ENCODE measurements around the gene SDR9C7.
"Not testable (repeated sequence)": the region's sequence is repeated elsewhere in the genome, so short reads cannot be mapped to it uniquely, and the experiment has no call there.

Gene SDR9C7

GRCh38 chr12:56908136-56908535, 26.1 kb downstream of the SDR9C7 start:
- no peak overlapping the region for H3K27ac ChIP-seq (ENCODE audit: low read depth, low read length)
- H3K4me2 ChIP-seq (ENCODE audit: low read depth, low read length, poor library complexity, severe bottlenecking), result no peak overlapping the region
- no peaks in the 10 kb centered on the region for H3F3A ChIP-seq (ENCODE audit: insufficient read depth)
- no peak overlapping the region for H2AFZ ChIP-seq (ENCODE audit: low read depth, low read length, severe bottlenecking)
- H3K9me2 ChIP-seq (replicated peaks; ENCODE audit: insufficient read depth, low read length), result no peaks in the 10 kb centered on the region
- H3K79me2 ChIP-seq (ENCODE audit: insufficient read depth, low read length), result no peaks in the 10 kb centered on the region
- no peak for TF ChIP-seq EZH2phosphoT487 (conservative IDR thresholded peaks at IDR 0.05; ENCODE audit: low read length)
- TF ChIP-seq, protein P1, sequence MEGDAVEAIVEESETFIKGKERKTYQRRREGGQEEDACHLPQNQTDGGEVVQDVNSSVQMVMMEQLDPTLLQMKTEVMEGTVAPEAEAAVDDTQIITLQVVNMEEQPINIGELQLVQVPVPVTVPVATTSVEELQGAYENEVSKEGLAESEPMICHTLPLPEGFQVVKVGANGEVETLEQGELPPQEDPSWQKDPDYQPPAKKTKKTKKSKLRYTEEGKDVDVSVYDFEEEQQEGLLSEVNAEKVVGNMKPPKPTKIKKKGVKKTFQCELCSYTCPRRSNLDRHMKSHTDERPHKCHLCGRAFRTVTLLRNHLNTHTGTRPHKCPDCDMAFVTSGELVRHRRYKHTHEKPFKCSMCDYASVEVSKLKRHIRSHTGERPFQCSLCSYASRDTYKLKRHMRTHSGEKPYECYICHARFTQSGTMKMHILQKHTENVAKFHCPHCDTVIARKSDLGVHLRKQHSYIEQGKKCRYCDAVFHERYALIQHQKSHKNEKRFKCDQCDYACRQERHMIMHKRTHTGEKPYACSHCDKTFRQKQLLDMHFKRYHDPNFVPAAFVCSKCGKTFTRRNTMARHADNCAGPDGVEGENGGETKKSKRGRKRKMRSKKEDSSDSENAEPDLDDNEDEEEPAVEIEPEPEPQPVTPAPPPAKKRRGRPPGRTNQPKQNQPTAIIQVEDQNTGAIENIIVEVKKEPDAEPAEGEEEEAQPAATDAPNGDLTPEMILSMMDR (IDR thresholded peaks at IDR 0.05; ENCODE audit: insufficient read depth, low read length, poor library complexity, severe bottlenecking), result no peak
- H3K27me3 ChIP-seq (ENCODE audit: low read length), result no peaks in the 10 kb centered on the region
- H4K20me1 ChIP-seq (ENCODE audit: low read depth, low read length), result no peaks in the 10 kb centered on the region
- H3K9ac ChIP-seq (ENCODE audit: low read length), result no peak overlapping the region
- no peaks in the 10 kb centered on the region; the same call in 1 of the 2 replicates for H3K9me3 ChIP-seq (ENCODE audit: insufficient read depth, low read length)
- no peaks in the 10 kb centered on the region for H3K36me3 ChIP-seq (ENCODE audit: low read length)
- no peak overlapping the region for H3K4me3 ChIP-seq (ENCODE audit: insufficient read depth, low read length, poor library complexity, severe bottlenecking)

DNA sequence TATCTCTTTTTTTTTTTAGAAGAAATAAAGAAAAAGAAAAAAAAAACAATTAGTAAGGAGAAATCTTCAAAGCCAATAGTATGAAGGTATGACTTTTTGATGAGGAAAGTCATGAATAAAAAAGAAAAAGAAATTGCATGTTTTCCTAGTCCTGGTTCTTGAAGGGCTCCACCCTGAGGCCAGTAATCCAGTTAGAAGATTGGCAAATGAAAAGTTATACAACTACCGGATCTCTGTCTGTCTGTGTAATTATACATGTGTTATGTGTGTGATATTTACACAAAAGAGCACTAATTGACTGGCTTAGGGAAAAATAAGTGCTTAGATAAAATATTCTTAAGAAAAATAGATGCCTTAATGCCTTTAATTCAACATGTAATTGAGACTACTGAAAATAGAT, 28.4 kb downstream of the SDR9C7 start:
- TF ChIP-seq, protein P1 (IDR thresholded peaks at IDR 0.05; ENCODE audit: insufficient read depth, low read length, poor library complexity, severe bottlenecking), result no peak
- TF ChIP-seq EZH2phosphoT487 (conservative IDR thresholded peaks at IDR 0.05; ENCODE audit: low read length), result no peak
- H3K9me3 ChIP-seq (ENCODE audit: insufficient read depth, low read length), result peaks cover 15% of the 10 kb centered on the region; the same call in 1 of the 2 replicates

GRCh38 chr12:56903374-56903773, 30.8 kb downstream of the SDR9C7 start:
- TF ChIP-seq EZH2phosphoT487 (conservative IDR thresholded peaks at IDR 0.05; ENCODE audit: low read length), result no peak
- TF ChIP-seq, protein P1 (IDR thresholded peaks at IDR 0.05; ENCODE audit: insufficient read depth, low read length, poor library complexity, severe bottlenecking), result no peak
- Histone ChIP-seq H3K9me2 (replicated peaks; ENCODE audit: insufficient read depth, low read length) (no peaks in the 10 kb centered on the region), H3K79me2 (ENCODE audit: insufficient read depth, low read length) (no peaks in the 10 kb centered on the region), H3K4me2 (ENCODE audit: low read depth, low read length, poor library complexity, severe bottlenecking) (no peak overlapping the region), H3K27me3 (ENCODE audit: low read length) (no peaks in the 10 kb centered on the region), H3K4me3 (ENCODE audit: insufficient read depth, low read length, poor library complexity, severe bottlenecking) (no peak overlapping the region), H3K27ac (ENCODE audit: low read depth, low read length) (no peak overlapping the region), H3K9ac (ENCODE audit: low read length) (no peak overlapping the region), H3F3A (ENCODE audit: insufficient read depth) (no peaks in the 10 kb centered on the region), H3K36me3 (ENCODE audit: low read length) (no peaks in the 10 kb centered on the region), H3K9me3 (ENCODE audit: insufficient read depth, low read length) (peaks cover 30% of the 10 kb centered on the region; the same call in 1 of the 2 replicates), H2AFZ (ENCODE audit: low read depth, low read length, severe bottlenecking) (no peak overlapping the region), H4K20me1 (ENCODE audit: low read depth, low read length) (no peaks in the 10 kb centered on the region)

More for the DNA sequence above, 28.4 kb downstream of the SDR9C7 start:
- no peak overlapping the region for H2AFZ ChIP-seq (ENCODE audit: low read depth, low read length, severe bottlenecking)
- H3K27ac ChIP-seq (ENCODE audit: low read depth, low read length), result no peak overlapping the region
- H3K9me2 ChIP-seq (replicated peaks; ENCODE audit: insufficient read depth, low read length), result no peaks in the 10 kb centered on the region
- no peaks in the 10 kb centered on the region for H3K27me3 ChIP-seq (ENCODE audit: low read length)
- no peaks in the 10 kb centered on the region for H3K79me2 ChIP-seq (ENCODE audit: insufficient read depth, low read length)
- H3F3A ChIP-seq (ENCODE audit: insufficient read depth), result no peaks in the 10 kb centered on the region
- no peak overlapping the region for H3K4me2 ChIP-seq (ENCODE audit: low read depth, low read length, poor library complexity, severe bottlenecking)
- H3K4me3 ChIP-seq (ENCODE audit: insufficient read depth, low read length, poor library complexity, severe bottlenecking), result no peak overlapping the region
- no peak overlapping the region for H3K9ac ChIP-seq (ENCODE audit: low read length)
- no peaks in the 10 kb centered on the region for H4K20me1 ChIP-seq (ENCODE audit: low read depth, low read length)
- no peaks in the 10 kb centered on the region for H3K36me3 ChIP-seq (ENCODE audit: low read length)

DNA sequence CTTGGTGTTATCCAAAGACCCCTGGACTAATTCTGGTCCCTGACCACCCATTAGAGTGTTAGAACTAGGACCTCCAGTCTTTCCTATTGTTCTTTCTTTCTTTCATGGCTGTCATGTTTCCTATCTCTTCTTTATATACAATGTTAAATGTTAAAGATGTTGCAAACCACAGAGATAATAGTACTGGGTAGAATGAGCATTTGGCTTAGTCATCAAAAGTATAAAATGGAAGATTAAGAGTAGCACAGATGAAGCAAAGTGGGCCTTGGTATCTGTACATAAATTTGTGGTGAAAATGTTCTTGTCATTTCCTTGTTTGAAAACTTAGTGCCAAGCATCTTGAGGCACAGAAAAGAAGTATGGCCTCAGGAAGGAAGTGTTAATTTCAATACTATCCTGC, 32.9 kb downstream of the SDR9C7 start:
- not testable (repeated sequence) for H3K4me3 ChIP-seq (ENCODE audit: insufficient read depth, low read length, poor library complexity, severe bottlenecking); H2AFZ ChIP-seq (ENCODE audit: low read depth, low read length, severe bottlenecking); H4K20me1 ChIP-seq (ENCODE audit: low read depth, low read length); H3K36me3 ChIP-seq (ENCODE audit: low read length); H3K9me2 ChIP-seq (replicated peaks; ENCODE audit: insufficient read depth, low read length); H3K27ac ChIP-seq (ENCODE audit: low read depth, low read length); H3F3A ChIP-seq (ENCODE audit: insufficient read depth); H3K4me2 ChIP-seq (ENCODE audit: low read depth, low read length, poor library complexity, severe bottlenecking); H3K9ac ChIP-seq (ENCODE audit: low read length); H3K27me3 ChIP-seq (ENCODE audit: low read length); H3K79me2 ChIP-seq (ENCODE audit: insufficient read depth, low read length)
- H3K9me3 ChIP-seq (ENCODE audit: insufficient read depth, low read length), result peaks cover 30% of the 10 kb centered on the region; the same call in 1 of the 2 replicates

Data from SU-DHL-6 (cell line).